Activated CD4-positive, alpha-beta memory T cell treated with anti-CD3 and anti-CD28 coated beads, Interleukin-2, amount 10 ng/mL, durations not matched to agents 7 days and 5 days (primary cell): ENCODE data around the gene CNIH1. TPM values are rescaled to one million over a fixed set of nuclear protein-coding genes. Genes with fewer than 3 reads are reported as not detected.
"Not testable (repeated sequence)": the region's sequence is repeated elsewhere in the genome, so short reads cannot be mapped to it uniquely, and the experiment has no call there.

Experiments
- CTCF ChIA-PET: fragments of 350-600 bp; sonication (Branson Sonifier 250); formaldehyde crosslinking; loops from one replicate; lab custom pipeline; 2021; ENCODE audit warnings: antibody characterized with exemption, inconsistent platforms; lab: Charles Lee
- POLR2A ChIA-PET: fragments of 350-600 bp; sonication (Branson Sonifier 250); formaldehyde crosslinking; loops from one replicate; lab custom pipeline; 2021; ENCODE audit warnings: antibody characterized with exemption; lab: Charles Lee
- DNase-seq: peaks from one replicate; pipeline ENCODE4 v3.0.0-alpha.2; 2020
- H3K27ac Mint-ChIP-seq: one replicate; pipeline ENCODE4 v1.8.0; 2021; ENCODE audit warnings: mild to moderate bottlenecking, mixed read lengths
- H3K27me3 Mint-ChIP-seq: one replicate; pipeline ENCODE4 v1.8.0; 2021; ENCODE audit warnings: mixed read lengths
- H3K36me3 Mint-ChIP-seq: one replicate; pipeline ENCODE4 v1.8.0; 2021; ENCODE audit warnings: low read depth, mixed read lengths
- H3K4me1 Mint-ChIP-seq: one replicate; pipeline ENCODE4 v1.8.0; 2021; ENCODE audit warnings: mixed read lengths
- H3K4me3 Mint-ChIP-seq: one replicate; pipeline ENCODE4 v1.8.0; 2021; ENCODE audit warnings: mild to moderate bottlenecking, mixed read lengths
- H3K9me3 Mint-ChIP-seq: one replicate; pipeline ENCODE4 v1.8.0; 2021; ENCODE audit warnings: mixed read lengths
- total RNA-seq, 2 experiments: library from RNA; stranded (reverse); gene quantifications; one replicate each; pipeline ENCODE4 v1.2.3, GENCODE V29; 2021

Gene CNIH1
- total RNA-seq, 2 experiments from 2014 or later, result 66.2 to 69.2 TPM

- CTCF ChIA-PET, result interaction anchor here (0.8 kb wide), 1 partner anchor 50 kb away, joined by 3 read pairs; no protein-coding TSS in a partner anchor
- H3K9me3 Mint-ChIP-seq, POLR2A ChIA-PET, H3K27me3 Mint-ChIP-seq, H3K27ac Mint-ChIP-seq, DNase-seq, H3K4me3 Mint-ChIP-seq: not testable (repeated sequence)
- Mint-ChIP-seq H3K36me3 (peaks cover 18% of the 10 kb centered on the region), H3K4me1 (peaks cover 28% of the 10 kb centered on the region)
Measured at GRCh38 chr14:54442961-54443360, 1.8 kb upstream of the CNIH1 start.

GRCh38 chr14:54440476-54440872, 700 bp downstream of the CNIH1 start:
- peaks cover 3% of the 10 kb centered on the region for H3K27me3 Mint-ChIP-seq
- ChIA-PET CTCF (interaction anchor here (0.7 kb wide), 1 partner anchor 47 kb away, joined by 4 read pairs; no protein-coding TSS in a partner anchor), POLR2A (interaction anchor here (2.7 kb wide), 1 partner anchor 44 kb away, joined by 24 read pairs; the partner anchor contains the start of gene CDKN3)
- H3K27ac Mint-ChIP-seq, result peak overlapping the region; percentile 61
- H3K36me3 Mint-ChIP-seq, result peaks cover 29% of the 10 kb centered on the region
- H3K4me3 Mint-ChIP-seq, result peak overlapping the region; percentile 81
- no peak for DNase-seq
- H3K9me3 Mint-ChIP-seq, result no peaks in the 10 kb centered on the region
- H3K4me1 Mint-ChIP-seq, result peaks cover 48% of the 10 kb centered on the region

- POLR2A ChIA-PET, result interaction anchor here (2.7 kb wide), 1 partner anchor 43 kb away, joined by 24 read pairs; the partner anchor contains the start of gene CDKN3
- Mint-ChIP-seq H3K4me1 (peaks cover 51% of the 10 kb centered on the region), H3K27me3 (peaks cover 3% of the 10 kb centered on the region), H3K36me3 (peaks cover 32% of the 10 kb centered on the region), H3K27ac (peak overlapping the region; percentile 61), H3K4me3 (peak overlapping the region; percentile 81), H3K9me3 (no peaks in the 10 kb centered on the region)
- CTCF ChIA-PET, result no interaction called here
- no peak for DNase-seq
Measured at GRCh38 chr14:54440037-54440436, 1.1 kb downstream of the CNIH1 start.

GRCh38 chr14:54438703-54439102, 2.5 kb downstream of the CNIH1 start:
- no peak overlapping the region for H3K27ac Mint-ChIP-seq
- DNase-seq, result no peak
- ChIA-PET POLR2A (interaction anchor here (2.7 kb wide), 1 partner anchor 42 kb away, joined by 24 read pairs; the partner anchor contains the start of gene CDKN3), CTCF (no interaction called here)
- no peaks in the 10 kb centered on the region for H3K9me3 Mint-ChIP-seq
- H3K4me3 Mint-ChIP-seq, result no peak overlapping the region
- H3K36me3 Mint-ChIP-seq, result peaks cover 43% of the 10 kb centered on the region
- H3K27me3 Mint-ChIP-seq, result no peaks in the 10 kb centered on the region
- H3K4me1 Mint-ChIP-seq, result peaks cover 58% of the 10 kb centered on the region

GRCh38 chr14:54437954-54438353, 3.2 kb downstream of the CNIH1 start:
- peaks cover 48% of the 10 kb centered on the region for H3K36me3 Mint-ChIP-seq
- H3K27ac Mint-ChIP-seq, H3K4me3 Mint-ChIP-seq, DNase-seq, H3K9me3 Mint-ChIP-seq, H3K27me3 Mint-ChIP-seq: not testable (repeated sequence)
- CTCF ChIA-PET, result interaction anchor here (1.0 kb wide), 1 partner anchor 19 kb away, joined by 3 read pairs; no protein-coding TSS in a partner anchor
- peaks cover 62% of the 10 kb centered on the region for H3K4me1 Mint-ChIP-seq
- POLR2A ChIA-PET, result interaction anchor here (1.3 kb wide), 1 partner anchor 41 kb away, joined by 3 read pairs; the partner anchor contains the start of gene CDKN3

- H3K4me3 Mint-ChIP-seq, result peak overlapping the region; percentile 18
- H3K4me1 Mint-ChIP-seq, result peaks cover 52% of the 10 kb centered on the region
- POLR2A ChIA-PET, result interaction anchor here (0.7 to 2.9 kb wide), 2 partner anchors 38 to 41 kb away, joined by 3 to 25 read pairs; partner anchors contain the start of gene CDKN3
- no peaks in the 10 kb centered on the region for H3K9me3 Mint-ChIP-seq
- DNase-seq, result no peak
- H3K27ac Mint-ChIP-seq, result peak overlapping the region; percentile 38
- peaks cover 63% of the 10 kb centered on the region for H3K36me3 Mint-ChIP-seq
- CTCF ChIA-PET, result interaction anchor here (0.7 to 2.6 kb wide), 4 partner anchors 15 to 371 kb away, joined by 3 to 12 read pairs (median 3); partner anchors contain the start of gene CDKN3
- no peaks in the 10 kb centered on the region for H3K27me3 Mint-ChIP-seq
Measured at GRCh38 chr14:54435500-54435981, 5.6 kb downstream of the CNIH1 start.

- no peak overlapping the region for H3K4me3 Mint-ChIP-seq
- H3K4me1 Mint-ChIP-seq, result peaks cover 4% of the 10 kb centered on the region
- POLR2A ChIA-PET, result no interaction called here
- no peaks in the 10 kb centered on the region for H3K27me3 Mint-ChIP-seq
- H3K27ac Mint-ChIP-seq, result no peak overlapping the region
- H3K9me3 Mint-ChIP-seq, result no peaks in the 10 kb centered on the region
- DNase-seq, result no peak
- H3K36me3 Mint-ChIP-seq, result peaks cover 61% of the 10 kb centered on the region
- CTCF ChIA-PET, result interaction anchor here (1.0 to 1.1 kb wide), 2 partner anchors 8 to 31 kb away, joined by 3 to 4 read pairs; partner anchors contain the start of gene CDKN3
Measured at GRCh38 chr14:54428527-54428926, 12.6 kb downstream of the CNIH1 start.

- Mint-ChIP-seq H3K27ac (no peak overlapping the region), H3K4me1 (no peaks in the 10 kb centered on the region), H3K27me3 (no peaks in the 10 kb centered on the region), H3K9me3 (no peaks in the 10 kb centered on the region), H3K36me3 (peaks cover 56% of the 10 kb centered on the region), H3K4me3 (no peak overlapping the region)
- POLR2A ChIA-PET, result no interaction called here
- CTCF ChIA-PET, result no interaction called here
- DNase-seq, result no peak
Measured at GRCh38 chr14:54427871-54428270, 13.3 kb downstream of the CNIH1 start.

GRCh38 chr14:54425537-54426274, 15.5 kb downstream of the CNIH1 start:
- ChIA-PET CTCF (no interaction called here), POLR2A (interaction anchor here (1.5 kb wide), 1 partner anchor 9 kb away, joined by 3 read pairs; no protein-coding TSS in a partner anchor)
- Mint-ChIP-seq H3K4me1 (no peaks in the 10 kb centered on the region), H3K27me3 (no peaks in the 10 kb centered on the region), H3K36me3 (peaks cover 46% of the 10 kb centered on the region), H3K27ac (no peak overlapping the region), H3K9me3 (no peaks in the 10 kb centered on the region), H3K4me3 (no peak overlapping the region)
- no peak for DNase-seq

GRCh38 chr14:54425068-54425467, 16.1 kb downstream of the CNIH1 start:
- CTCF ChIA-PET, result no interaction called here
- H3K4me3 Mint-ChIP-seq, result no peak overlapping the region
- no peaks in the 10 kb centered on the region for H3K9me3 Mint-ChIP-seq
- H3K36me3 Mint-ChIP-seq, result peaks cover 45% of the 10 kb centered on the region
- POLR2A ChIA-PET, result interaction anchor here (1.5 kb wide), 2 partner anchors 10 to 27 kb away, joined by 3 read pairs; no protein-coding TSS in a partner anchor
- H3K27me3 Mint-ChIP-seq, result no peaks in the 10 kb centered on the region
- no peak overlapping the region for H3K27ac Mint-ChIP-seq
- no peak for DNase-seq
- no peaks in the 10 kb centered on the region for H3K4me1 Mint-ChIP-seq

GRCh38 chr14:54424479-54424901, 16.7 kb downstream of the CNIH1 start:
- no peaks in the 10 kb centered on the region for H3K27me3 Mint-ChIP-seq
- H3K4me3 Mint-ChIP-seq, result no peak overlapping the region
- no peak overlapping the region for H3K27ac Mint-ChIP-seq
- ChIA-PET POLR2A (interaction anchor here (1.5 kb wide), 2 partner anchors 13 to 27 kb away, joined by 3 read pairs; no protein-coding TSS in a partner anchor), CTCF (no interaction called here)
- H3K4me1 Mint-ChIP-seq, result no peaks in the 10 kb centered on the region
- DNase-seq, result no peak
- H3K9me3 Mint-ChIP-seq, result no peaks in the 10 kb centered on the region
- H3K36me3 Mint-ChIP-seq, result peaks cover 44% of the 10 kb centered on the region

- H3K9me3 Mint-ChIP-seq, result no peaks in the 10 kb centered on the region
Measured at GRCh38 chr14:54423991-54424390, 17.2 kb downstream of the CNIH1 start.

More at GRCh38 chr14:54423991-54424390, 17.2 kb downstream of the CNIH1 start:
- no peak for DNase-seq
- Mint-ChIP-seq H3K27me3 (no peaks in the 10 kb centered on the region), H3K4me1 (no peaks in the 10 kb centered on the region), H3K36me3 (peaks cover 41% of the 10 kb centered on the region), H3K4me3 (no peak overlapping the region), H3K27ac (no peak overlapping the region)
- CTCF ChIA-PET, result interaction anchor here (0.6 to 1.0 kb wide), 2 partner anchors 76 to 350 kb away, joined by 3 to 5 read pairs; no protein-coding TSS in a partner anchor
- POLR2A ChIA-PET, result interaction anchor here (1.5 kb wide), 2 partner anchors 12 to 26 kb away, joined by 3 read pairs; no protein-coding TSS in a partner anchor
